ENCODE results near the gene RHEX. TPM values are rescaled to one million over a fixed set of nuclear protein-coding genes. Genes with fewer than 3 reads are reported as not detected.

Gene RHEX
- polyA plus RNA-seq, 3 donors, result not detected

- Histone ChIP-seq H3K79me2 (ENCODE audit: insufficient read depth, low read length) (peaks cover 7% of the 10 kb centered on the region), H3K36me3 (replicated peaks in 1 of 2; ENCODE audit: control insufficient read depth in 1 of 2, insufficient read depth in 2 of 2, low read length in 2 of 2) (no peaks in the 10 kb centered on the region), H3K9ac (ENCODE audit: insufficient read depth, low read length, poor library complexity, severe bottlenecking) (no peak overlapping the region), H3K4me2 (replicated peaks; ENCODE audit: extremely low read depth, low read length, poor library complexity, severe bottlenecking) (no peak overlapping the region), H3K9me3 (replicated peaks in 1 of 2; ENCODE audit: control insufficient read depth in 1 of 2, insufficient read depth in 1 of 2, low read length in 2 of 2) (no peaks in the 10 kb centered on the region), H3K4me3 (replicated peaks in 1 of 3; ENCODE audit: low read depth in 2 of 3, low read length in 3 of 3) (no peak overlapping the region), H3K27me3 (ENCODE audit: control insufficient read depth in 2 of 2, insufficient read depth in 2 of 2, low read length in 2 of 2) (no peaks in the 10 kb centered on the region), H4K20me1 (ENCODE audit: insufficient read depth, low read length) (no peaks in the 10 kb centered on the region), H3K4me1 (ENCODE audit: control insufficient read depth in 1 of 2, insufficient read depth in 2 of 2, low read length in 2 of 2) (peaks cover 50 to 52% of the 10 kb centered on the region in 2 donors), H3K27ac (ENCODE audit: low read depth in 1 of 2, low read length in 2 of 2) (no peak overlapping the region), H2AFZ (ENCODE audit: insufficient read depth, low read depth, low read length, poor library complexity, severe bottlenecking) (no peak overlapping the region)
- 3% methylated on average over 5 of the region's 8 CpGs for WGBS (ENCODE audit: insufficient coverage)
- H3K4me1 Mint-ChIP-seq, result peaks cover 60% of the 10 kb centered on the region
- H3K9me3 Mint-ChIP-seq, result no peaks in the 10 kb centered on the region
- intact Hi-C loops (cut with micrococcal nuclease), result no loop called here
- no peak overlapping the region for H3K4me3 Mint-ChIP-seq
- H3K36me3 Mint-ChIP-seq, result no peaks in the 10 kb centered on the region
- no peak for TF ChIP-seq CTCF (IDR thresholded peaks at IDR 0.05)
- H3K27ac Mint-ChIP-seq, result peak overlapping the region in 6 of 7 donors; percentile 0 to 68 (median 26)
- no peaks in the 10 kb centered on the region for H3K27me3 Mint-ChIP-seq (ENCODE audit: low read depth in 3 of 3)
- DNase-seq, result peak; percentile 46 to 80 (median 49)
These were observed 47.2 kb upstream of the RHEX start for GRCh38 chr1:206005778-206006180.

- Mint-ChIP-seq H3K27ac (peak overlapping the region in 2 of 7 donors; percentile 5 to 18), H3K36me3 (no peaks in the 10 kb centered on the region), H3K4me3 (no peak overlapping the region), H3K9me3 (no peaks in the 10 kb centered on the region), H3K4me1 (peaks cover 57% of the 10 kb centered on the region), H3K27me3 (ENCODE audit: low read depth in 3 of 3) (no peaks in the 10 kb centered on the region)
- intact Hi-C loops (cut with micrococcal nuclease), result no loop called here
- Histone ChIP-seq H3K9ac (ENCODE audit: insufficient read depth, low read length, poor library complexity, severe bottlenecking) (no peak overlapping the region), H3K4me3 (replicated peaks in 1 of 3; ENCODE audit: low read depth in 2 of 3, low read length in 3 of 3) (no peak overlapping the region), H3K27ac (ENCODE audit: low read depth in 1 of 2, low read length in 2 of 2) (no peak overlapping the region), H3K36me3 (replicated peaks in 1 of 2; ENCODE audit: control insufficient read depth in 1 of 2, insufficient read depth in 2 of 2, low read length in 2 of 2) (no peaks in the 10 kb centered on the region), H2AFZ (ENCODE audit: insufficient read depth, low read depth, low read length, poor library complexity, severe bottlenecking) (no peak overlapping the region), H4K20me1 (ENCODE audit: insufficient read depth, low read length) (no peaks in the 10 kb centered on the region), H3K4me1 (ENCODE audit: control insufficient read depth in 1 of 2, insufficient read depth in 2 of 2, low read length in 2 of 2) (peaks cover 46 to 51% of the 10 kb centered on the region in 2 donors), H3K9me3 (replicated peaks in 1 of 2; ENCODE audit: control insufficient read depth in 1 of 2, insufficient read depth in 1 of 2, low read length in 2 of 2) (no peaks in the 10 kb centered on the region), H3K27me3 (ENCODE audit: control insufficient read depth in 2 of 2, insufficient read depth in 2 of 2, low read length in 2 of 2) (no peaks in the 10 kb centered on the region), H3K79me2 (ENCODE audit: insufficient read depth, low read length) (peaks cover 7% of the 10 kb centered on the region), H3K4me2 (replicated peaks; ENCODE audit: extremely low read depth, low read length, poor library complexity, severe bottlenecking) (no peak overlapping the region)
- no peak for DNase-seq
- WGBS (ENCODE audit: insufficient coverage), result 100% methylated on average over 2 of the region's 4 CpGs
- no peak for TF ChIP-seq CTCF (IDR thresholded peaks at IDR 0.05)
These were observed 46.0 kb upstream of the RHEX start for GRCh38 chr1:206006946-206007345.
